ENCODE results near the gene PALM3. TPM values are rescaled to one million over a fixed set of nuclear protein-coding genes. Genes with fewer than 3 reads are reported as not detected.
A peak's percentile ranks its signal among the peaks of the same experiment; 100 is the strongest.

PALM3 gene
- total RNA-seq, 2 experiments from 2014 or later = not detected

GRCh38 chr19:14085309-14085995, 23.6 kb upstream of the PALM3 start, which contains the start of gene C19orf67:
C19orf67 (minus strand) TSS chr19:14085783; CDS start chr19:14085627, 156 bp downstream.
- ATAC-seq (no peak), DNase-seq (no peak)
- H3K9me3 Mint-ChIP-seq = no peaks in the 10 kb centered on the region
- H3K4me1 Mint-ChIP-seq (ENCODE audit: low read depth) = peaks cover 13% of the 10 kb centered on the region
- ChIA-PET POLR2A (no interaction called here), CTCF (interaction anchor here (0.5 to 1.7 kb wide), 2 partner anchors 50 to 51 kb away, joined by 3 to 7 read pairs; partner anchors contain the start of gene ASF1B)
- no peak within 1 kb of the TSS for H3K4me3 Mint-ChIP-seq
- TF ChIP-seq CTCF (IDR thresholded peaks at IDR 0.05) = no peak
- peaks cover 21% of the 10 kb centered on the region for H3K36me3 Mint-ChIP-seq (ENCODE audit: low read depth)
- H3K27ac Mint-ChIP-seq = peak within 1 kb of the TSS; percentile 46
- intact Hi-C loops (cut with micrococcal nuclease) = no loop called here
- no peaks in the 10 kb centered on the region for H3K27me3 Mint-ChIP-seq

GRCh38 chr19:14082675-14082960, 20.7 kb upstream of the PALM3 start:
- POLR2A ChIA-PET = interaction anchor here (1.3 to 1.8 kb wide), 2 partner anchors 9 to 21 kb away, joined by 3 to 7 read pairs; no protein-coding TSS in a partner anchor
- H3K27me3 Mint-ChIP-seq = no peaks in the 10 kb centered on the region
- intact Hi-C loops (cut with micrococcal nuclease) = no loop called here
- H3K4me1 Mint-ChIP-seq (ENCODE audit: low read depth) = peaks cover 12% of the 10 kb centered on the region
- no peak for ATAC-seq
- H3K27ac Mint-ChIP-seq = peak overlapping the region; percentile 70
- DNase-seq = no peak
- CTCF ChIA-PET = interaction anchor here (1.3 to 4.4 kb wide), 4 partner anchors 10 to 266 kb away, joined by 3 to 30 read pairs (median 12); partner anchors contain the start of gene MISP3
- peaks cover 7% of the 10 kb centered on the region for H3K36me3 Mint-ChIP-seq (ENCODE audit: low read depth)
- no peak for TF ChIP-seq CTCF (IDR thresholded peaks at IDR 0.05)
- peak overlapping the region; percentile 96 for H3K4me3 Mint-ChIP-seq
- H3K9me3 Mint-ChIP-seq = no peaks in the 10 kb centered on the region

- H3K27me3 Mint-ChIP-seq = no peaks in the 10 kb centered on the region
- peaks cover 4% of the 10 kb centered on the region for H3K36me3 Mint-ChIP-seq (ENCODE audit: low read depth)
- POLR2A ChIA-PET = interaction anchor here (0.8 to 1.8 kb wide), 6 partner anchors 10 to 83 kb away, joined by 3 to 7 read pairs (median 4); partner anchors contain the start of genes ASF1B and PRKACA
- peaks cover 12% of the 10 kb centered on the region for H3K4me1 Mint-ChIP-seq (ENCODE audit: low read depth)
- intact Hi-C loops (cut with micrococcal nuclease) = no loop called here
- DNase-seq (peak; percentile 68), ATAC-seq (no peak)
- H3K27ac Mint-ChIP-seq = peak overlapping the region; percentile 93
- H3K9me3 Mint-ChIP-seq = no peaks in the 10 kb centered on the region
- peak overlapping the region; percentile 96 for H3K4me3 Mint-ChIP-seq
- TF ChIP-seq CTCF (IDR thresholded peaks at IDR 0.05) = no peak
- CTCF ChIA-PET = interaction anchor here (1.0 to 4.4 kb wide), 6 partner anchors 9 to 266 kb away, joined by 3 to 30 read pairs (median 7); partner anchors contain the start of genes ASF1B and MISP3
These were observed 20.2 kb upstream of the PALM3 start for GRCh38 chr19:14081797-14082674.

GRCh38 chr19:14080887-14081796, 19.3 kb upstream of the PALM3 start:
- CTCF ChIA-PET = interaction anchor here (0.8 to 4.4 kb wide), 9 partner anchors 9 to 267 kb away, joined by 3 to 30 read pairs (median 5); partner anchors contain the start of genes ASF1B, MISP3 and RFX1
- peak; percentile 94 for ATAC-seq

More at GRCh38 chr19:14080887-14081796, 19.3 kb upstream of the PALM3 start:
- no peak for TF ChIP-seq CTCF (IDR thresholded peaks at IDR 0.05)
- Mint-ChIP-seq H3K27ac (peak overlapping the region; percentile 93), H3K9me3 (no peaks in the 10 kb centered on the region), H3K4me1 (ENCODE audit: low read depth) (peaks cover 12% of the 10 kb centered on the region), H3K4me3 (peak overlapping the region; percentile 96), H3K36me3 (ENCODE audit: low read depth) (no peaks in the 10 kb centered on the region), H3K27me3 (no peaks in the 10 kb centered on the region)
- intact Hi-C loops (cut with micrococcal nuclease) = no loop called here
- POLR2A ChIA-PET = interaction anchor here (0.8 to 1.8 kb wide), 8 partner anchors 10 to 84 kb away, joined by 3 to 7 read pairs (median 4); partner anchors contain the start of genes ASF1B and PRKACA
- peak; percentile 99 for DNase-seq
